WI38 (cell line): ENCODE results near the gene NAV2.

Experiments used
- H3K4me3 ChIP-seq: 2 replicates; pipeline ENCODE4 v1.5.1; 2011; ENCODE audit warnings: low read depth, mild to moderate bottlenecking, control low read depth, low read length
- CTCF ChIP-seq: IDR thresholded peaks from 2 replicates; pipeline ENCODE4 v1.5.1; 2012; ENCODE audit warnings: low read depth, mild to moderate bottlenecking, control low read depth, low read length

The NAV2 gene

GRCh38 chr11:19711911-19712280, 741 bp upstream of the NAV2 start:
- no peak for TF ChIP-seq CTCF
- H3K4me3 ChIP-seq = peak overlapping the region; percentile 60

- H3K4me3 ChIP-seq = peak overlapping the region; percentile 82
- no peak for TF ChIP-seq CTCF
These were observed 772 bp downstream of the NAV2 start for GRCh38 chr11:19713196-19714021.

GRCh38 chr11:19714022-19714386, 1.4 kb downstream of the NAV2 start:
- peak overlapping the region; percentile 82 for H3K4me3 ChIP-seq
- TF ChIP-seq CTCF = no peak

GRCh38 chr11:19714387-19715363, 2.0 kb downstream of the NAV2 start:
- H3K4me3 ChIP-seq = peak overlapping the region; percentile 82
- TF ChIP-seq CTCF = no peak

GRCh38 chr11:19715373-19715772, 2.7 kb downstream of the NAV2 start:
- no peak for TF ChIP-seq CTCF
- peak overlapping the region; percentile 82 for H3K4me3 ChIP-seq

- no peak overlapping the region for H3K4me3 ChIP-seq
- TF ChIP-seq CTCF = no peak
These were observed 5.4 kb downstream of the NAV2 start for GRCh38 chr11:19718051-19718450.

GRCh38 chr11:19718951-19719350, 6.3 kb downstream of the NAV2 start:
- no peak overlapping the region for H3K4me3 ChIP-seq
- no peak for TF ChIP-seq CTCF
